ENCODE results near the gene TTC23.

Gene TTC23

DNA sequence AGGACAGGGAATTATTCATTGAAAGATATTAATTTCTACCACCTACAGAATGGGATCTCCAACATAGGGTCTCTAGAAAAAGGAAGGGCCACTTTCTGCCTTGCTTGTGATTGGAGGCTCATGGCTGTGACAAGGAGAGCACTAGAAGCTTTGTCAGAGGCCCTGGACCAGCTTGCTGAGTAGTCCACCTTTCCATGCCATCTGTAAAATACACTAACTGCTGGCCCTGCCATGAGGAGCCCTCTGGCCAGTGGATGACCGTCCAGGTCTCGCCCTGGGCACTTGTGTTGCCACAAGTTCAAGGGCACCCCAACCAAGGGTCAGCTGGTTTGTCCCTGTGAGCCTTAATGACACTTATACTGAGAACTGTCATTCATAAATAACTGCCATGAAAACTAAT is 146.1 kb downstream of the TTC23 start:
- Histone ChIP-seq H3K4me2 (no peak overlapping the region), H4K20me1 (peaks cover 0 to 20% (median 0%) of the 10 kb centered on the region in 11 experiments; a peak in 3 of 22 replicates), H3K9ac (no peak overlapping the region), H3K27me3 (peaks cover 43 to 77% (median 70%) of the 10 kb centered on the region in 11 experiments), H3K27ac (no peak overlapping the region), H3K36me3 (no peaks in the 10 kb centered on the region), H3K4me1 (peaks cover 14 to 53% (median 43%) of the 10 kb centered on the region in 10 experiments; a peak in 17 of 20 replicates), H3K4me3 (no peak overlapping the region), H3K9me3 (replicated peaks in 1 of 11) (no peaks in the 10 kb centered on the region)
- TF ChIP-seq Cebpa-rat (IDR thresholded peaks at IDR 0.05), result no peak

DNA sequence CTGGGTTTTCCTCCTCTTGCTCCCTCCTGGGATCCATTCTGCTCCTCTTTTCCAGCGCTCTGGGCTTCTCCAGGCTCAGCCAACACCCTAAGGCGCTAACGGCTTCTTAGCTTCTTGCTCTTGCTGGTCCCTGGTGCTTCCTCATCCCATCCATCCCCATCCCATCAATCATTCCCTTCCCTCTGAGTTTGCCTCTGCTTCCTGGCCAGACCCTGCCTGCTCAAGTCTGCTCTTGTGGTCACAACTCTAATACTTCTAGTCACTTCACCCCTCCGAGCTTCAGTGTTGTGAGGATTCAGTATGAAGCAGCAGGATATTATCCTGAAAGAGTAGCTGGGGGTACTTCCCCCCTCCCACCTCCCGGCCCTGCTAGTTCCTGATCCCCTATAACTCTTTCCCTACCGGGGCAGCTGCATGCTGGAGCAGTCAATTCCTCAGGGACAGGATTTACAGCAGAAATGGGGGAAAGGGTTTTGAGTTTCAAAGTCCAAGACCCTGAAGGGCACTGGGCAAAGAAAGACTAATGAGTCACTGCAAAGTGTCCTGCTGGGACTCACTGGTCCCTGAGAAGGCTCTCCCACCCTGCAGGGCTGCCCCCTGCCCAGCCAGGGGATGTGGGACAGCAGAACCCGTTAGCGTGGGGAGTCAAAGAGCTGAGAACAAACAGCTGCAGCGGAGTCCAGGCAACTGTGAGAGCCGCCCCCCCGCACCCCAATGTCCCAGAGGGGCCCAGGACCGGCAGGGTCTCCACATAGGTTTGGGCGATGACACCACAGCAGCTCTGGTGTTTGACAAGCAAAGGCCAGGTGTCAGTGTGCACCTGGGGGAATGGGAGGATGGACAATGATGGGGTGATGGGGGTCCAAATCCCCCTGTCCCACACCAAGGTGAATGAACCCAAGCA is 146.8 kb downstream of the TTC23 start:
- Histone ChIP-seq H4K20me1 (peaks cover 0 to 20% (median 0%) of the 10 kb centered on the region in 11 experiments; a peak in 3 of 22 replicates), H3K9me3 (replicated peaks in 1 of 11) (no peaks in the 10 kb centered on the region), H3K4me2 (no peak overlapping the region), H3K9ac (no peak overlapping the region), H3K36me3 (no peaks in the 10 kb centered on the region), H3K27me3 (peaks cover 43 to 76% (median 70%) of the 10 kb centered on the region in 11 experiments), H3K4me1 (peaks cover 16 to 46% (median 39%) of the 10 kb centered on the region in 10 experiments; a peak in 17 of 20 replicates), H3K4me3 (no peak overlapping the region), H3K27ac (no peak overlapping the region)
- TF ChIP-seq Cebpa-rat (IDR thresholded peaks at IDR 0.05), result no peak

DNA sequence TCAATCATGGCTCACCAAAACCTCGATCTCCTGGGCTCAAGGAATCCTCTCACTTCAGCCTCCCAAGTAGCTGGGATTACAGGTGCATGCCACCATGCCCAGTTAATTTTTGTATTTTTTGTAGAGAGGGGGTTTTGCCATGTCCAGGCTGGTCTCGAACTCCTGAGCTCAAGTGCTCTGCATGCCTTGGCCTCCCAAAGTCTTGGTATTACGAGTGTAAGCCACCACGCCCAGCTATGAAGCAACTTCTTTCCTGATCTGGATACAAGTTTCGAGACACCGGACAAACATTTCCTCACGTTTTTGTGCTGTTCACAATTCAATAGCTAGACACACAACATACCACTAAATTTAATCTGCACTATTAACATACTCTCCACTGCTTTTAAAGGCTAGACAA is 147.9 kb downstream of the TTC23 start:
- Histone ChIP-seq H3K27me3 (peaks cover 36 to 65% (median 60%) of the 10 kb centered on the region in 11 experiments), H3K9me3 (replicated peaks in 1 of 11) (no peaks in the 10 kb centered on the region), H3K4me1 (peaks cover 15 to 36% (median 28%) of the 10 kb centered on the region in 10 experiments; a peak in 17 of 20 replicates), H3K36me3 (no peaks in the 10 kb centered on the region), H3K27ac (no peak overlapping the region), H3K9ac (no peak overlapping the region), H3K4me3 (no peak overlapping the region), H4K20me1 (peaks cover 0 to 20% (median 0%) of the 10 kb centered on the region in 11 experiments; a peak in 3 of 22 replicates), H3K4me2 (no peak overlapping the region)
- TF ChIP-seq Cebpa-rat (IDR thresholded peaks at IDR 0.05), result no peak

DNA sequence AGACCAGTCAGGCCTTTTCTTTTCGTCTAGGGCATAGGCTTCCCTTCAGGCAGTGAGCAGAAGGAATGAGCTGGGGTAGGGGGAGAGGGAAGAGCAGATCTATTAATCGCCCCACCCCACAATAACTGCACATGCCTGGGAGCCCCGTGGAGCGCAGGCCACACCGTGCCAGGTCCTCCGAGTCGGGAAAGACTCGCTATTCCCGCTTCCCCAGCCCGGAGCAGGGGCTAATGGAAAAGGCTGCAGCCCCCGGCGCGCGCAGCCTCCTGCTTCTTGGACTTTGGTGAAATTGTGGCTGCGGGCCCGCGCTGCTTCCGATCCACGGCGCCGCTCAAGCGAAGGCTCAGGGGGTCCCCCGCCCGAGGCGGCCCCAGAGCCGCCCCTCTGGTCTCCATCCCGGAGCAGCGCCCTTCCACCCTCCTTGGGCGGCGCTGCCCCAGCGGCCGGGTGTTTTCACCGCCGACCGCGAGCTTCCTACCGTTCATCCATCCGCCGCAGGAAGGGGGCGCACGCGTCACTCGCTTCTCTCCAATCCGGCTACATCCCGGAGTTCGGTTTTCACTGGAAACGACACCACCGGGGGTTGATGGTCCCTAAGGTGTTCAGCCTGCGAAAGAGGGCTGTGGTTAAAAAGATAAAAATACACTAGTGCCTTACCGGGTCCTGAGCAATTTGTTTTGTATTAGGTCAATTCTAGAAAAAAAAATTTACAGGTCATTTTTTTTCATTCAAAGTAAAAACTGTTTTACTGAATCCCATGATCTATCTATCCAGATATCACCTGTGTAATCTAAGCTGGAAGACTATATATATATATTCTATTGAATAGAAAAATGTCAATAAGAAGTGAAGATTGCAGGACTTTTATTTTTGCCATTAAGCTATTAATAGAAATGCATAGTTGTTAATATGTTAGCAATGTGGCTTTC is 148.9 kb downstream of the TTC23 start:
- Histone ChIP-seq H4K20me1 (peaks cover 0 to 10% (median 0%) of the 10 kb centered on the region in 11 experiments; a peak in 2 of 22 replicates), H3K9me3 (replicated peaks in 1 of 11) (no peaks in the 10 kb centered on the region), H3K9ac (peak overlapping the region in 7 of 11 experiments; percentile 14 to 65 (median 43); a peak in 11 of 22 replicates), H3K4me1 (peaks cover 5 to 26% (median 19%) of the 10 kb centered on the region in 10 experiments; a peak in 17 of 20 replicates), H3K27ac (no peak overlapping the region), H3K36me3 (no peaks in the 10 kb centered on the region), H3K4me3 (peak overlapping the region; percentile 28 to 62 (median 42); a peak in 14 of 20 replicates), H3K27me3 (peaks cover 26 to 55% (median 50%) of the 10 kb centered on the region in 11 experiments), H3K4me2 (peak overlapping the region; percentile 72 to 95 (median 84))
- no peak for TF ChIP-seq Cebpa-rat (IDR thresholded peaks at IDR 0.05)

DNA sequence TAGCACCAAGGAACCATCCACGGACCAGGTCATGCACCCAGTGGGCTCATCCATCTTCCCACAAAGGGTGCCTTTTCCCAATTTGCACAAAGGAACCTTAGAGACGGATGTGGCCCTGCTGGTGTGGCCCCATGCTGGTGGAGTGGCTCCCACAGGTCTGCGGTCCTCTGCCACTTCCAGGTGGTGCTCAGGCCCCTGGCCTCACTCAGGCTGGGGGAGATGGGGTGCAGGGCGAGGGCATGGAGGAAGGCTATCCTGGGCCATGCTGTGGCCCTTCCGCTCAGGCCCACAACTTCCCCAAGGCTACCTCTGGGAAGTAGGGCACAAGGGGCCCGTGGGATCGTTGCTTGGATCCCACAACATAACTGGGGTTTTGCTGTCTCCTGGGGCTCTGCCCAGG is 149.7 kb downstream of the TTC23 start:
- Histone ChIP-seq H3K27ac (no peak overlapping the region), H3K4me2 (peak overlapping the region in 4 of 11 experiments; percentile 83 to 95 (median 90); a peak in 10 of 22 replicates), H3K9ac (no peak overlapping the region), H3K4me1 (peaks cover 0 to 17% (median 10%) of the 10 kb centered on the region in 10 experiments; a peak in 15 of 20 replicates), H3K27me3 (peaks cover 18 to 46% (median 41%) of the 10 kb centered on the region in 11 experiments), H3K9me3 (replicated peaks in 1 of 11) (no peaks in the 10 kb centered on the region), H4K20me1 (peaks cover 0 to 6% (median 0%) of the 10 kb centered on the region in 11 experiments; a peak in 1 of 22 replicates), H3K4me3 (no peak overlapping the region), H3K36me3 (no peaks in the 10 kb centered on the region)
- no peak for TF ChIP-seq Cebpa-rat (IDR thresholded peaks at IDR 0.05)

DNA sequence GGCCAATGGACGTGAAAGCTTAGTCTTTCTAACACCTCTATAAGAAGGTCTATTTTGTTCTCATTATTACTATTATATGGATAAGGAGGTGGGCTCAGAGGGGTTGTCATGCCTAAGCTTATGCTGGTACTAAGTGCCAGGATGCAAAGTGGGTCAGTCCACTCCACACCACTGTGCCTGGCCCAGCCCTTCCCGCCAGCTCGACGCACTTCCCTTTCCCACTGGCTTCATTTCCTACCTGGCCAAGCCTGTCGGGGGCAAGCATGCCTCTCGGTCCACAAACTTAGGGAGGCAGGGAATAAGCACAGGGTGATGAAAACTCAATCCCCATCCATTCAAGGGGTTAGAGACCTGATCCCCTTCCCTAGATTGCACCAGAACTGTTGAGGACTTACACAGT is 150.4 kb downstream of the TTC23 start:
- Histone ChIP-seq H4K20me1 (peaks cover 0 to 6% (median 0%) of the 10 kb centered on the region in 11 experiments; a peak in 1 of 22 replicates), H3K4me2 (no peak overlapping the region), H3K4me3 (no peak overlapping the region), H3K9ac (no peak overlapping the region), H3K27ac (no peak overlapping the region), H3K27me3 (peaks cover 15 to 40% (median 35%) of the 10 kb centered on the region in 11 experiments), H3K36me3 (no peaks in the 10 kb centered on the region), H3K4me1 (peaks cover 0 to 15% (median 9%) of the 10 kb centered on the region in 10 experiments; a peak in 13 of 20 replicates), H3K9me3 (replicated peaks in 1 of 11) (no peaks in the 10 kb centered on the region)
- TF ChIP-seq Cebpa-rat (IDR thresholded peaks at IDR 0.05), result no peak

DNA sequence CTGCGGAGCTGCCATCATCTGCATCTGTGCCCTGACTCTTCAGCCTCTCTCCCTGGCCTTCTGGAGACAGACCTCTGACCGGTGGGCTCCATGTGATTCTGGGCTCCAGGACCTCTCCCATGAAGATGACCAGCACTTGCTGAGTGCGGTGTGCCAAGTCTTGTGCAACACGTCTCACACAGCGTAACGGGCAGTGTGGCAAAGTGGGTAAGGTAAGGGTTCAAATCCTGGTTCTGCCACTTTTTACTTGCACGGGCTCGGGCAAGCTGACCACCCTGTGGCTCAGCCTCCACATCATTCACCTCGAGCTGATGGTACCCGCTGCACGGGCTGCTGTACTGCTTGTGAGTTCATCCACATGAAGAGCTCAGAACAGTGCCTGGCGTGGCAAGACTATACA is 151.0 kb downstream of the TTC23 start:
- TF ChIP-seq Cebpa-rat (IDR thresholded peaks at IDR 0.05), result no peak
- no peak overlapping the region for H3K4me3 ChIP-seq
- no peak overlapping the region for H3K9ac ChIP-seq
- no peak overlapping the region for H3K27ac ChIP-seq
- no peaks in the 10 kb centered on the region for H3K9me3 ChIP-seq (replicated peaks in 1 of 11)
- peaks cover 0 to 18% (median 9%) of the 10 kb centered on the region in 10 experiments; a peak in 13 of 20 replicates for H3K4me1 ChIP-seq
- H3K36me3 ChIP-seq, result no peaks in the 10 kb centered on the region
- H4K20me1 ChIP-seq, result peaks cover 0 to 6% (median 0%) of the 10 kb centered on the region in 11 experiments; a peak in 1 of 22 replicates
- peaks cover 15 to 35% (median 32%) of the 10 kb centered on the region in 11 experiments for H3K27me3 ChIP-seq
- 0 out of 22 replicates have a peak overlapping the region, but pooled peaks of 1 of the 11 experiments have one; percentile 20 for H3K4me2 ChIP-seq
